ENCODE measurements around the gene RFXAP. TPM values are rescaled to one million over a fixed set of nuclear protein-coding genes. Genes with fewer than 3 reads are reported as not detected.

The RFXAP gene
- total RNA-seq, 1 experiment from 2014 or later: 8.7 TPM

DNA sequence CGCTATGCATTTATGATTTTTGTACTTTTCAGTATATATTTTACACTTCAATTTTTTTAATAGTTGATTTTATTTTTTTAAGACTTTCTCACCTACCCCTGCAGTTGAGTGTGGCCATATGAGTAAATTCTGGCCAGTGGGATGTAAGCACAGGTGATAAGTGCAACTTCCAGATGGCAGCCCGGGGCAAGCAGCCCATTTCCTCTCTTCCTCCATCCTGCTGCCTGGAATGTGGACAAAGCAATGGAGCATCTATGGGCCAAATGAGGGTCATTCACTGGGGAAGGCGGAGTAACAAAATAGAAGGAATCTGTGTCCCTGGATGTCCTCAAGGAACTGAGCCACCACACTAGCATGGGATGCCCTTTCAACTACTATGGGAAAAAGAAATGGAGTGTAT, 12.3 kb downstream of the RFXAP start:
- Histone ChIP-seq H3K4me1 (ENCODE audit: insufficient read depth, low read length) (no peaks in the 10 kb centered on the region), H3K4ac (ENCODE audit: low read depth, low read length) (no peak overlapping the region), H2AFZ (ENCODE audit: low read length) (no peak overlapping the region), H3K14ac (ENCODE audit: insufficient read depth, low read length) (no peak overlapping the region), H3K9ac (ENCODE audit: extremely low read depth, insufficient read length, low read length) (no peak overlapping the region), H3K18ac (ENCODE audit: insufficient read length, low read depth, low read length) (no peak overlapping the region), H3K23me2 (ENCODE audit: insufficient read length, low read depth, low read length, poor library complexity, severe bottlenecking) (no peaks in the 10 kb centered on the region), H4K8ac (replicated peaks; ENCODE audit: insufficient read length, low read depth, low read length) (no peak overlapping the region), H3K4me2 (ENCODE audit: insufficient read depth, insufficient read length, low read length) (no peak overlapping the region), H3K56ac (ENCODE audit: insufficient read length, low read depth, low read length) (no peak overlapping the region), H3K79me2 (ENCODE audit: insufficient read depth, low read length) (no peaks in the 10 kb centered on the region), H3T11ph (ENCODE audit: low read length) (no peak overlapping the region), H2BK15ac (ENCODE audit: low read depth, low read length) (no peak overlapping the region), H2AK5ac (ENCODE audit: insufficient read length, low read length) (no peak overlapping the region), H4K20me1 (ENCODE audit: control insufficient read depth, insufficient read depth, insufficient read length) (no peaks in the 10 kb centered on the region), H2BK120ac (ENCODE audit: low read depth, low read length, poor library complexity, severe bottlenecking) (no peak overlapping the region), H3K9me3 (ENCODE audit: control insufficient read depth, low read depth, low read length) (no peaks in the 10 kb centered on the region), H4K91ac (ENCODE audit: insufficient read length, low read depth, low read length) (no peak overlapping the region), H2BK20ac (ENCODE audit: low read depth, low read length, poor library complexity, severe bottlenecking) (no peak overlapping the region), H3K27me3 (ENCODE audit: insufficient read depth, low read length) (no peaks in the 10 kb centered on the region), H3K79me1 (ENCODE audit: insufficient read depth, low read depth, low read length, poor library complexity, severe bottlenecking) (no peaks in the 10 kb centered on the region), H4K5ac (ENCODE audit: insufficient read length, low read depth, low read length) (no peak overlapping the region), H2BK5ac (ENCODE audit: insufficient read length, low read length) (no peak overlapping the region), H3K27ac (ENCODE audit: insufficient read length, low read depth, low read length) (no peak overlapping the region), H2BK12ac (ENCODE audit: insufficient read length, low read depth, low read length) (no peak overlapping the region), H3K23ac (ENCODE audit: insufficient read length, low read depth, low read length) (no peak overlapping the region)
- no CpG with 5 or more reads among the region's 3 CpGs for WGBS (ENCODE audit: extremely low coverage, insufficient read length, low lambda C conversion rate)
- no peak for DNase-seq
- Mint-ChIP-seq H3K4me1 (no peaks in the 10 kb centered on the region), H3K4me3 (no peak overlapping the region), H3K9me3 (no peaks in the 10 kb centered on the region), H3K27ac (no peak overlapping the region), H3K27me3 (ENCODE audit: low read depth) (no peaks in the 10 kb centered on the region; the same call in 1 of the 2 replicates), H3K36me3 (ENCODE audit: insufficient read depth in 1 of 3, low read depth in 3 of 3) (peaks cover 0 to 10% (median 4%) of the 10 kb centered on the region in 3 experiments; a peak in 3 of 7 replicates)
- TF ChIP-seq, protein P1, sequence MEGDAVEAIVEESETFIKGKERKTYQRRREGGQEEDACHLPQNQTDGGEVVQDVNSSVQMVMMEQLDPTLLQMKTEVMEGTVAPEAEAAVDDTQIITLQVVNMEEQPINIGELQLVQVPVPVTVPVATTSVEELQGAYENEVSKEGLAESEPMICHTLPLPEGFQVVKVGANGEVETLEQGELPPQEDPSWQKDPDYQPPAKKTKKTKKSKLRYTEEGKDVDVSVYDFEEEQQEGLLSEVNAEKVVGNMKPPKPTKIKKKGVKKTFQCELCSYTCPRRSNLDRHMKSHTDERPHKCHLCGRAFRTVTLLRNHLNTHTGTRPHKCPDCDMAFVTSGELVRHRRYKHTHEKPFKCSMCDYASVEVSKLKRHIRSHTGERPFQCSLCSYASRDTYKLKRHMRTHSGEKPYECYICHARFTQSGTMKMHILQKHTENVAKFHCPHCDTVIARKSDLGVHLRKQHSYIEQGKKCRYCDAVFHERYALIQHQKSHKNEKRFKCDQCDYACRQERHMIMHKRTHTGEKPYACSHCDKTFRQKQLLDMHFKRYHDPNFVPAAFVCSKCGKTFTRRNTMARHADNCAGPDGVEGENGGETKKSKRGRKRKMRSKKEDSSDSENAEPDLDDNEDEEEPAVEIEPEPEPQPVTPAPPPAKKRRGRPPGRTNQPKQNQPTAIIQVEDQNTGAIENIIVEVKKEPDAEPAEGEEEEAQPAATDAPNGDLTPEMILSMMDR (conservative IDR thresholded peaks at IDR 0.05): no peak

Measured in H9 (cell line).